Astrocyte of the cerebellum (primary cell): ENCODE data around the gene C5orf34.
"Not testable (repeated sequence)": the region's sequence is repeated elsewhere in the genome, so short reads cannot be mapped to it uniquely, and the experiment has no call there.

Experiments
- DNase-seq: peaks from one replicate; pipeline ENCODE4 v3.0.0-alpha.2; 2011; ENCODE audit warnings: low read depth
- H3K4me3 ChIP-seq: 2 replicates; pipeline ENCODE4 v1.5.1; 2011; ENCODE audit warnings: mild to moderate bottlenecking, low read depth, low read length, moderate library complexity
- CTCF ChIP-seq: IDR thresholded peaks from 2 replicates; pipeline ENCODE4 v1.5.1; 2012; ENCODE audit warnings: low read length, low read depth, moderate library complexity, mild to moderate bottlenecking; ENCODE audit errors: missing control alignments
- in situ Hi-C: cut with HindIII; loops from 2 replicates; pipeline ENCODE4 v1.10.0; 2017; ENCODE audit warnings: low sequenced_read_pairs

The C5orf34 gene

GRCh38 chr5:43523662-43524072 lies 8.7 kb upstream of the C5orf34 start:
- H3K4me3 ChIP-seq: no peak overlapping the region
- no peak for DNase-seq
- in situ Hi-C loops: no loop called here
- TF ChIP-seq CTCF: no peak

- no peak for DNase-seq
- in situ Hi-C loops: no loop called here
- no peak for TF ChIP-seq CTCF
- no peak overlapping the region for H3K4me3 ChIP-seq
Measured at GRCh38 chr5:43520615-43521014, 5.7 kb upstream of the C5orf34 start.

- in situ Hi-C loops: no loop called here
- no peak for TF ChIP-seq CTCF
- DNase-seq: no peak
- H3K4me3 ChIP-seq: peak overlapping the region; percentile 63
Measured at GRCh38 chr5:43515678-43516048, 715 bp upstream of the C5orf34 start.

- H3K4me3 ChIP-seq: peak overlapping the region; percentile 63
- peak; percentile 76 for DNase-seq
- in situ Hi-C loops: no loop called here
- no peak for TF ChIP-seq CTCF
Measured at GRCh38 chr5:43514471-43514815, 505 bp downstream of the C5orf34 start.

GRCh38 chr5:43514025-43514424 lies 923 bp downstream of the C5orf34 start:
- no peak for TF ChIP-seq CTCF
- in situ Hi-C loops: no loop called here
- no peak for DNase-seq
- H3K4me3 ChIP-seq: peak overlapping the region; percentile 63

GRCh38 chr5:43511062-43511461 lies 3.9 kb downstream of the C5orf34 start:
- H3K4me3 ChIP-seq, in situ Hi-C loops, DNase-seq: not testable (repeated sequence)

GRCh38 chr5:43498581-43498980 lies 16.4 kb downstream of the C5orf34 start:
- TF ChIP-seq CTCF: no peak
- no peak for DNase-seq
- in situ Hi-C loops: no loop called here
- no peak overlapping the region for H3K4me3 ChIP-seq
